Mesendoderm (in vitro differentiated cells): ENCODE measurements around the gene ACBD7.

Experiments
- DNase-seq: peaks from one replicate; pipeline ENCODE4 v3.0.0; 2013
- H2AK5ac ChIP-seq: 2 replicates; pipeline ENCODE4 v1.6.1; 2013; ENCODE audit warnings: low read length, inconsistent platforms
- H2BK120ac ChIP-seq: 2 replicates; pipeline ENCODE4 v1.6.1; 2013; ENCODE audit warnings: low read depth, mild to moderate bottlenecking, low read length, moderate library complexity, mixed read lengths
- H2BK15ac ChIP-seq: replicated peaks from 2 replicates; pipeline ENCODE4 v1.6.1; 2013; ENCODE audit warnings: low read depth, mild to moderate bottlenecking, moderate library complexity
- H2BK5ac ChIP-seq: 2 replicates; pipeline ENCODE4 v1.6.1; 2013; ENCODE audit warnings: low read length, inconsistent platforms
- H3K18ac ChIP-seq: 2 replicates; pipeline ENCODE4 v1.6.1; 2013; ENCODE audit warnings: mild to moderate bottlenecking, low read length, mixed read lengths
- H3K23ac ChIP-seq: one replicate; pipeline ENCODE4 v1.6.1; 2013; ENCODE audit warnings: low read length
- H3K27ac ChIP-seq: 2 replicates; pipeline ENCODE4 v1.5.1; 2013; ENCODE audit warnings: low read depth, mild to moderate bottlenecking, inconsistent platforms, low read length, moderate library complexity
- H3K27me3 ChIP-seq: 2 replicates; pipeline ENCODE4 v1.6.1; 2013; ENCODE audit warnings: low read length, control low read depth, mild to moderate bottlenecking, inconsistent platforms; ENCODE audit not compliant: insufficient read depth, poor library complexity
- H3K36me3 ChIP-seq: 2 replicates; pipeline ENCODE4 v1.6.1; 2013; ENCODE audit warnings: low read length, inconsistent platforms; ENCODE audit not compliant: control insufficient read depth, insufficient read depth
- H3K4ac ChIP-seq: one replicate; pipeline ENCODE4 v1.6.1; 2013; ENCODE audit warnings: low read depth, mild to moderate bottlenecking, low read length, moderate library complexity
- H3K4me1 ChIP-seq: 2 replicates; pipeline ENCODE4 v1.6.1; 2013; ENCODE audit warnings: low read depth, low read length, inconsistent platforms; ENCODE audit not compliant: control insufficient read depth
- H3K4me2 ChIP-seq: 2 replicates; pipeline ENCODE4 v1.6.1; 2013; ENCODE audit warnings: low read length
- H3K4me3 ChIP-seq: 2 replicates; pipeline ENCODE4 v1.5.1; 2013; ENCODE audit warnings: mild to moderate bottlenecking, low read length
- H3K56ac ChIP-seq: one replicate; pipeline ENCODE4 v1.6.1; 2013; ENCODE audit warnings: low read length
- H3K79me1 ChIP-seq: 2 replicates; pipeline ENCODE4 v1.6.1; 2013; ENCODE audit warnings: low read length, inconsistent platforms
- H3K79me2 ChIP-seq: 2 replicates; pipeline ENCODE4 v1.6.1; 2013; ENCODE audit warnings: mild to moderate bottlenecking, low read length; ENCODE audit not compliant: control insufficient read depth, insufficient read depth
- H3K9ac ChIP-seq: 2 replicates; pipeline ENCODE4 v1.6.1; 2013; ENCODE audit warnings: low read length, inconsistent platforms
- H4K5ac ChIP-seq: one replicate; pipeline ENCODE4 v1.6.1; 2013; ENCODE audit warnings: low read length
- H4K8ac ChIP-seq: one replicate; pipeline ENCODE4 v1.6.1; 2013; ENCODE audit warnings: low read depth, mild to moderate bottlenecking, control low read depth, low read length, moderate library complexity
- WGBS: extraction: QIAGEN DNeasy Blood & Tissue Kit; methylation state at CpG from one replicate; pipeline ENCODE4 v1.1.7; 2013; ENCODE audit warnings: low lambda C conversion rate, missing lambda C conversion rate; ENCODE audit not compliant: insufficient coverage; ENCODE audit errors: extremely low coverage; 5-methylcytosine and 5-hydroxymethylcytosine counted together

ACBD7 gene

DNA sequence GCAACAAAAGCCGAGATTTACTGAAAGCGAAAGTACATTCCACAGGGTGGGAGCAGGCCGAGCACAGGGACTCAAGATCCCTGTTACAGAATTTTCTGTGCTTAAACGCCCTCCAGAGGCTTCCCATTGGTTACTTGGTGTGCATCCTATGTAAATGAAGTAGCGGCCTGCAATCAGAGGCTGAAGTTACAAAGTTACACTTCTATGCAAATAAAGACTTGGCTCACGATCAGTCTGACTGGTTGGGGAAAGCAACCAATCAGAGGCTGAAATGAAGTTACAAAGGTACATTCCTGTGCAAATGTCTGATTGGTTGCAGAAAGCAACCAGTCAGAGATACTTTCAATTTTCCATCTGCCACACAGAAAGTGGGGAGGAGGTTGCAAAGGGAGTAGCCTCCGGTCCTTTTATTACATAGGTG is 4.1 kb downstream of the ACBD7 start:
- no peak overlapping the region for H4K5ac ChIP-seq
- no peaks in the 10 kb centered on the region for H3K4me1 ChIP-seq
- H2BK15ac ChIP-seq: no peak overlapping the region
- H3K56ac ChIP-seq: no peak overlapping the region
- peak; percentile 74 for DNase-seq
- no peak overlapping the region for H3K23ac ChIP-seq
- no peaks in the 10 kb centered on the region for H3K36me3 ChIP-seq
- H3K18ac ChIP-seq: no peak overlapping the region
- H3K27me3 ChIP-seq: no peaks in the 10 kb centered on the region
- no peak overlapping the region for H3K4ac ChIP-seq
- no peak overlapping the region for H3K4me2 ChIP-seq
- H3K9ac ChIP-seq: no peak overlapping the region
- WGBS: no CpG with 5 or more reads among the region's 7 CpGs
- no peak overlapping the region for H3K27ac ChIP-seq
- no peaks in the 10 kb centered on the region for H3K79me1 ChIP-seq
- H3K4me3 ChIP-seq: no peak overlapping the region
- H2BK120ac ChIP-seq: no peak overlapping the region
- H2AK5ac ChIP-seq: no peak overlapping the region
- no peaks in the 10 kb centered on the region for H3K79me2 ChIP-seq
- H2BK5ac ChIP-seq: no peak overlapping the region
- no peak overlapping the region for H4K8ac ChIP-seq

GRCh38 chr10:15083674-15084501 is 4.7 kb downstream of the ACBD7 start:
- Histone ChIP-seq H2BK15ac (no peak overlapping the region), H4K5ac (no peak overlapping the region), H3K18ac (no peak overlapping the region), H2BK120ac (no peak overlapping the region), H3K27ac (no peak overlapping the region), H3K9ac (no peak overlapping the region), H3K79me2 (no peaks in the 10 kb centered on the region), H3K4ac (no peak overlapping the region), H3K4me1 (no peaks in the 10 kb centered on the region), H3K4me3 (no peak overlapping the region), H3K56ac (no peak overlapping the region), H3K36me3 (no peaks in the 10 kb centered on the region), H3K27me3 (no peaks in the 10 kb centered on the region), H2AK5ac (no peak overlapping the region), H4K8ac (no peak overlapping the region), H2BK5ac (no peak overlapping the region), H3K23ac (no peak overlapping the region), H3K4me2 (no peak overlapping the region), H3K79me1 (no peaks in the 10 kb centered on the region)
- no peak for DNase-seq
- no CpG with 5 or more reads among the region's 18 CpGs for WGBS

- Histone ChIP-seq H2BK120ac (no peak overlapping the region), H3K27me3 (no peaks in the 10 kb centered on the region), H4K5ac (no peak overlapping the region), H3K79me1 (no peaks in the 10 kb centered on the region), H3K4me1 (no peaks in the 10 kb centered on the region), H2BK5ac (no peak overlapping the region), H4K8ac (no peak overlapping the region), H2BK15ac (no peak overlapping the region), H3K18ac (no peak overlapping the region), H3K4me2 (no peak overlapping the region), H3K36me3 (no peaks in the 10 kb centered on the region), H3K27ac (no peak overlapping the region), H3K4ac (no peak overlapping the region), H3K56ac (no peak overlapping the region), H3K23ac (no peak overlapping the region), H3K9ac (no peak overlapping the region), H2AK5ac (no peak overlapping the region), H3K4me3 (no peak overlapping the region), H3K79me2 (no peaks in the 10 kb centered on the region)
- DNase-seq: no peak
- no CpG with 5 or more reads among the region's 3 CpGs for WGBS
Observed at GRCh38 chr10:15075421-15075820, 13.2 kb downstream of the ACBD7 start.

DNA sequence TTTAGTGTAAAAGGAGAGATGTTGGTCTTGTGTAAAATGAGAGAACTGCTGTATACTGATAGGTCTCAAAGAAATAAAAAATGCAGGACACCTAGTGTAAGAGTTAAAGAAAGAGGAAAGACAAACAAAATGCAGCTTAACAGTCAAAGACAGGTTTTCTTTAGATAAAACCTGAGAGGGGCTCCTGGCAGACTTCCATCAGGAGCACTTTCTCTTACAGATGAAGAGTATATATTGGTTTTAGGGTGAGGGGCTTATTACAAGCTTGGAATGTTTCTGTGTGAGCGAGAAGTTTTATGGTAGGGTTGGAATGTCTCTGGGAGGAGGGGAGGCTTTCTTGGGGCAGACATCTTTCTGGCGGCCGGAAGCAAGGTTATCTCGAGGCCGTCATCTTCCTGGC is 16.2 kb downstream of the ACBD7 start:
- H3K9ac ChIP-seq: no peak overlapping the region
- H3K23ac ChIP-seq: no peak overlapping the region
- no peak overlapping the region for H4K5ac ChIP-seq
- no peak overlapping the region for H3K4me2 ChIP-seq
- H3K79me1 ChIP-seq: no peaks in the 10 kb centered on the region
- peak; percentile 44 for DNase-seq
- H3K4ac ChIP-seq: no peak overlapping the region
- no peak overlapping the region for H2BK5ac ChIP-seq
- no peak overlapping the region for H4K8ac ChIP-seq
- H3K4me1 ChIP-seq: no peaks in the 10 kb centered on the region
- H3K79me2 ChIP-seq: no peaks in the 10 kb centered on the region
- no peak overlapping the region for H3K4me3 ChIP-seq
- no peak overlapping the region for H3K27ac ChIP-seq
- H2BK15ac ChIP-seq: no peak overlapping the region
- WGBS: no CpG with 5 or more reads among the region's 5 CpGs
- no peak overlapping the region for H2AK5ac ChIP-seq
- H3K56ac ChIP-seq: no peak overlapping the region
- H2BK120ac ChIP-seq: no peak overlapping the region
- no peaks in the 10 kb centered on the region for H3K27me3 ChIP-seq
- H3K36me3 ChIP-seq: no peaks in the 10 kb centered on the region
- H3K18ac ChIP-seq: no peak overlapping the region

GRCh38 chr10:15069230-15069629 is 19.3 kb downstream of the ACBD7 start:
- H3K4me3 ChIP-seq: no peak overlapping the region
- H4K8ac ChIP-seq: no peak overlapping the region
- no peak overlapping the region for H3K23ac ChIP-seq
- no peaks in the 10 kb centered on the region for H3K79me2 ChIP-seq
- WGBS: no CpG with 5 or more reads among the region's 4 CpGs
- no peak overlapping the region for H2BK5ac ChIP-seq
- H3K36me3 ChIP-seq: no peaks in the 10 kb centered on the region
- H3K56ac ChIP-seq: no peak overlapping the region
- H3K18ac ChIP-seq: no peak overlapping the region
- H2AK5ac ChIP-seq: no peak overlapping the region
- H4K5ac ChIP-seq: no peak overlapping the region
- H2BK15ac ChIP-seq: no peak overlapping the region
- no peaks in the 10 kb centered on the region for H3K27me3 ChIP-seq
- no peak overlapping the region for H3K4ac ChIP-seq
- no peak overlapping the region for H3K4me2 ChIP-seq
- no peaks in the 10 kb centered on the region for H3K4me1 ChIP-seq
- H2BK120ac ChIP-seq: no peak overlapping the region
- DNase-seq: no peak
- no peaks in the 10 kb centered on the region for H3K79me1 ChIP-seq
- H3K9ac ChIP-seq: no peak overlapping the region
- H3K27ac ChIP-seq: no peak overlapping the region

DNA sequence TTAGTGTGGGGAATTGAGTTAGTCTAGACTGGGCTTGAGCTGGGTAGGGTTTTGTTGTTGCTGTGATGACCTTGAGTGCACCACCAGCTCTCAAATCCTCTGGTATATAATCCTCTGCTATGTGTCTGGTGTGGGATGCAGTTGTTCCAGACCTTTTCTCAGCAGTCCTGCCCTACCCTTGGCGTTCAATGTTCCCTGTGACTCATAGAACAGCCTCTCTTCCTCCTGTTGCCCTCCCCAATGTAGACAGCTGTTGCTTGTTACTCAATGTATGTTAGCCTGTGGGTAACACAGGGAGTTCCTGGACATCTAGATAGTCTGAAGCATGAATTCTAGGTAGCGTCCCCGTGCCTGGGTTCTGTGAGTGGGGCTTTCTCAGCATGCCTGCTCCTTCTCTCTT is 19.8 kb downstream of the ACBD7 start:
- H3K27me3 ChIP-seq: no peaks in the 10 kb centered on the region
- no peak overlapping the region for H3K4me3 ChIP-seq
- no peak overlapping the region for H3K18ac ChIP-seq
- H3K79me1 ChIP-seq: no peaks in the 10 kb centered on the region
- H2BK5ac ChIP-seq: no peak overlapping the region
- H3K36me3 ChIP-seq: no peaks in the 10 kb centered on the region
- H3K9ac ChIP-seq: no peak overlapping the region
- H2BK15ac ChIP-seq: no peak overlapping the region
- no peak overlapping the region for H4K5ac ChIP-seq
- H3K4ac ChIP-seq: no peak overlapping the region
- no peak overlapping the region for H2BK120ac ChIP-seq
- DNase-seq: no peak
- WGBS: no CpG with 5 or more reads among the region's 3 CpGs
- no peak overlapping the region for H3K27ac ChIP-seq
- no peak overlapping the region for H3K23ac ChIP-seq
- no peak overlapping the region for H3K56ac ChIP-seq
- no peaks in the 10 kb centered on the region for H3K79me2 ChIP-seq
- no peaks in the 10 kb centered on the region for H3K4me1 ChIP-seq
- H2AK5ac ChIP-seq: no peak overlapping the region
- no peak overlapping the region for H4K8ac ChIP-seq
- H3K4me2 ChIP-seq: no peak overlapping the region
